GM23338 (cell line): ENCODE measurements around the gene VWA2. TPM values are rescaled to one million over a fixed set of nuclear protein-coding genes. Genes with fewer than 3 reads are reported as not detected.

Source experiments
- ATAC-seq: fragments of 200-7000 bp; cut with Tn5 transposase; 3 replicates; pipeline ENCODE4 v1.9.1; 2020
- DNase-seq: peaks from one replicate; pipeline ENCODE4 v3.0.0-alpha.2; 2015; ENCODE audit warnings: low spot score
- H2AFZ ChIP-seq: fragments of 200-600 bp; sonication (generic); 2 replicates; pipeline ENCODE4 v1.8.0; 2016; ENCODE audit warnings: antibody characterized with exemption, mild to moderate bottlenecking, moderate library complexity
- H3F3A ChIP-seq: fragments of 200-600 bp; sonication (generic); replicated peaks from 2 replicates; pipeline ENCODE4 v1.8.0; 2017; ENCODE audit warnings: antibody characterized with exemption, mixed run types, low read depth
- H3K27ac ChIP-seq: fragments of 200-600 bp; sonication (generic); 2 replicates; pipeline ENCODE4 v1.6.1; 2016; ENCODE audit warnings: low read depth
- H3K27me3 ChIP-seq: fragments of 200-600 bp; sonication (generic); 2 replicates; pipeline ENCODE4 v1.8.0; 2016; ENCODE audit warnings: mild to moderate bottlenecking, mixed run types, moderate library complexity; ENCODE audit not compliant: insufficient read depth
- H3K36me3 ChIP-seq: fragments of 200-600 bp; sonication (generic); 2 replicates; pipeline ENCODE4 v1.8.0; 2016; ENCODE audit warnings: mild to moderate bottlenecking; ENCODE audit not compliant: insufficient read depth
- H3K4me1 ChIP-seq: fragments of 200-600 bp; sonication (generic); 2 replicates; pipeline ENCODE4 v1.8.0; 2016; ENCODE audit warnings: mild to moderate bottlenecking, moderate library complexity; ENCODE audit not compliant: insufficient read depth
- H3K4me2 ChIP-seq: fragments of 200-600 bp; sonication (generic); 2 replicates; pipeline ENCODE4 v1.7.1; 2017; ENCODE audit warnings: mixed run types
- H3K4me3 ChIP-seq: fragments of 200-600 bp; sonication (generic); 2 replicates; pipeline ENCODE4 v1.6.1; 2016; ENCODE audit warnings: mixed run types
- H3K79me2 ChIP-seq: fragments of 200-600 bp; sonication (generic); replicated peaks from 2 replicates; pipeline ENCODE4 v1.8.0; 2017; ENCODE audit warnings: mild to moderate bottlenecking; ENCODE audit not compliant: insufficient read depth
- H3K9me2 ChIP-seq: fragments of 200-600 bp; sonication (generic); 2 replicates; pipeline ENCODE4 v1.8.0; 2017; ENCODE audit not compliant: insufficient read depth
- H4K20me1 ChIP-seq: fragments of 200-600 bp; sonication (generic); replicated peaks from 2 replicates; pipeline ENCODE4 v1.8.0; 2017; ENCODE audit warnings: mild to moderate bottlenecking; ENCODE audit not compliant: insufficient read depth
- H3K27ac Mint-ChIP-seq: 2 replicates; pipeline ENCODE4 v1.8.0; 2020; ENCODE audit warnings: inconsistent platforms, mild to moderate bottlenecking, moderate library complexity, mixed read lengths
- H3K27me3 Mint-ChIP-seq: 3 replicates; pipeline ENCODE4 v1.8.0; 2022; ENCODE audit warnings: low read depth, mild to moderate bottlenecking, moderate library complexity, mixed read lengths, inconsistent platforms; ENCODE audit not compliant: insufficient read depth, poor library complexity
- H3K36me3 Mint-ChIP-seq: 3 replicates; pipeline ENCODE4 v1.8.0; 2021; ENCODE audit warnings: low read depth, mild to moderate bottlenecking, inconsistent platforms, moderate library complexity, mixed read lengths
- H3K4me1 Mint-ChIP-seq: 3 replicates; pipeline ENCODE4 v1.8.0; 2020; ENCODE audit warnings: mild to moderate bottlenecking, inconsistent platforms, mixed read lengths
- H3K4me3 Mint-ChIP-seq: 3 replicates; pipeline ENCODE4 v1.8.0; 2021; ENCODE audit warnings: moderate library complexity, mild to moderate bottlenecking, inconsistent platforms, mixed read lengths
- H3K9me3 Mint-ChIP-seq: 3 replicates; pipeline ENCODE4 v1.8.0; 2020; ENCODE audit warnings: moderate library complexity, mild to moderate bottlenecking, inconsistent platforms, mixed read lengths
- CREB1 ChIP-seq: fragments of 250-450 bp; sonication (Bioruptor Pico); IDR thresholded peaks from 2 replicates; pipeline ENCODE4 v1.5.0; 2020; ENCODE audit warnings: low read depth, mild to moderate bottlenecking, moderate library complexity
- EZH2 ChIP-seq: fragments of 200-600 bp; sonication (generic); IDR thresholded peaks from one replicate; pipeline ENCODE4 v1.8.0; 2017; ENCODE audit warnings: antibody characterized with exemption, mild to moderate bottlenecking, low read depth; ENCODE audit not compliant: unreplicated experiment
- EZH2phosphoT487 ChIP-seq: fragments of 200-600 bp; sonication (generic); IDR thresholded peaks from one replicate; pipeline ENCODE4 v1.8.1; 2018; ENCODE audit warnings: antibody characterized with exemption; ENCODE audit not compliant: unreplicated experiment
- JUNB ChIP-seq: IDR thresholded peaks from one replicate; pipeline ENCODE4 v1.6.1; 2016; ENCODE audit warnings: antibody characterized with exemption; ENCODE audit not compliant: unreplicated experiment
- NANOG ChIP-seq: IDR thresholded peaks from 2 replicates; pipeline ENCODE4 v1.6.1; 2016; ENCODE audit warnings: antibody characterized with exemption, borderline replicate concordance
- POLR2AphosphoS5 ChIP-seq: IDR thresholded peaks from 2 replicates; pipeline ENCODE4 v1.6.1; 2016; ENCODE audit warnings: antibody characterized with exemption, low read depth
- REST ChIP-seq: IDR thresholded peaks from one replicate; pipeline ENCODE4 v1.6.1; 2018; ENCODE audit warnings: antibody characterized with exemption; ENCODE audit not compliant: unreplicated experiment
- STAT1 ChIP-seq: IDR thresholded peaks from one replicate; pipeline ENCODE4 v1.6.1; 2016; ENCODE audit warnings: antibody characterized with exemption; ENCODE audit not compliant: unreplicated experiment
- ZNF114 ChIP-seq: fragments of 250-450 bp; sonication (Bioruptor Pico); IDR thresholded peaks from 2 replicates; pipeline ENCODE4 v1.5.0; 2020; ENCODE audit warnings: mild to moderate bottlenecking, moderate library complexity
- ZNF331 ChIP-seq: fragments of 250-450 bp; sonication (Bioruptor Pico); IDR thresholded peaks from 2 replicates; pipeline ENCODE4 v1.5.0; 2020; ENCODE audit warnings: low read depth, mild to moderate bottlenecking, moderate library complexity
- ZNF462 ChIP-seq: fragments of 250-450 bp; sonication (Bioruptor Pico); IDR thresholded peaks from 2 replicates; pipeline ENCODE4 v1.5.0; 2020; ENCODE audit warnings: mild to moderate bottlenecking, moderate library complexity
- polyA plus RNA-seq: library from polyadenylated mRNA; unstranded; fragments of >200 nt; fragmentation: Nextera tagmentation; extraction: Ambion mirVana; gene quantifications from 2 replicates; pipeline ENCODE4 v1.2.1, GENCODE V29; 2016
- total RNA-seq: library from RNA; depleted of rRNA; stranded (reverse); fragments of >200 nt; shearing (Covaris generic); gene quantifications from 2 replicates; pipeline ENCODE4 v1.2.3, GENCODE V29; 2014
- TF ChIP-seq, protein P1 (sequence below), 2 experiments: fragments of 200-600 bp in 1 of 2; sonication (generic) in 1 of 2; conservative IDR thresholded peaks; 2 replicates each; pipeline versions ENCODE4 v1.5.1 to v1.6.1; 2016 to 2017; ENCODE audit warnings: antibody characterized with exemption in 2 of 2, low read depth in 2 of 2, mild to moderate bottlenecking in 2 of 2, moderate library complexity in 1 of 2
- TF ChIP-seq, protein P2 (sequence below): IDR thresholded peaks from 2 replicates; pipeline ENCODE4 v1.6.1; 2016; ENCODE audit warnings: antibody characterized with exemption

VWA2 gene
- total and polyA plus RNA-seq, 2 experiments from 2014 or later = 0.48 to 3.7 TPM

DNA sequence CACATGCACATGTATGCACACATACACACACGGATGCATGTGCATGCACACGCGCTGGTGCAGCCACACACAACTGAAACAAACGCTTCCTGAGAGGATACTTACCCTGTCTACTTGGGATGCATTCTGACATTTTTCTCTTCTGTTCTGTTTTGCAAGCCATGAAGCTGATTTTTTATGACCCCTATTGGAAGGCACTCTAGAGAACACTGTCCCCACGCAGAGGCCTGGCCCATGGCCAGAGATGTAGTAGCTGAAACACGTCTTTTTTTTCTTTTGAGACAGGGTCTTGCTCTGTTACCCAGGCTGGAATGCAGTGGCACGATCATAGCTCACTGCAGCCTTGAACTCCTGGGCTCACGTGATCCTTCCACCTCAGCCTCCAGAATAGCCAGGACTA lies 47.9 kb downstream of the VWA2 start:
- Histone ChIP-seq H3K27me3 (no peaks in the 10 kb centered on the region), H3K4me2 (no peak overlapping the region), H3F3A (no peaks in the 10 kb centered on the region), H3K9me2 (no peaks in the 10 kb centered on the region), H2AFZ (no peak overlapping the region), H3K36me3 (no peaks in the 10 kb centered on the region), H3K79me2 (no peaks in the 10 kb centered on the region), H4K20me1 (no peaks in the 10 kb centered on the region), H3K27ac (no peak overlapping the region), H3K4me3 (no peak overlapping the region), H3K4me1 (no peaks in the 10 kb centered on the region)
- ATAC-seq (no peak), DNase-seq (no peak)
- no peak for TF ChIP-seq REST
- no peak for TF ChIP-seq JUNB
- no peak for TF ChIP-seq EZH2
- TF ChIP-seq STAT1 = no peak
- TF ChIP-seq ZNF114 (CRISPR knock-in tag) = no peak
- TF ChIP-seq POLR2AphosphoS5 = no peak
- no peak for TF ChIP-seq EZH2phosphoT487
- TF ChIP-seq, protein P1, sequence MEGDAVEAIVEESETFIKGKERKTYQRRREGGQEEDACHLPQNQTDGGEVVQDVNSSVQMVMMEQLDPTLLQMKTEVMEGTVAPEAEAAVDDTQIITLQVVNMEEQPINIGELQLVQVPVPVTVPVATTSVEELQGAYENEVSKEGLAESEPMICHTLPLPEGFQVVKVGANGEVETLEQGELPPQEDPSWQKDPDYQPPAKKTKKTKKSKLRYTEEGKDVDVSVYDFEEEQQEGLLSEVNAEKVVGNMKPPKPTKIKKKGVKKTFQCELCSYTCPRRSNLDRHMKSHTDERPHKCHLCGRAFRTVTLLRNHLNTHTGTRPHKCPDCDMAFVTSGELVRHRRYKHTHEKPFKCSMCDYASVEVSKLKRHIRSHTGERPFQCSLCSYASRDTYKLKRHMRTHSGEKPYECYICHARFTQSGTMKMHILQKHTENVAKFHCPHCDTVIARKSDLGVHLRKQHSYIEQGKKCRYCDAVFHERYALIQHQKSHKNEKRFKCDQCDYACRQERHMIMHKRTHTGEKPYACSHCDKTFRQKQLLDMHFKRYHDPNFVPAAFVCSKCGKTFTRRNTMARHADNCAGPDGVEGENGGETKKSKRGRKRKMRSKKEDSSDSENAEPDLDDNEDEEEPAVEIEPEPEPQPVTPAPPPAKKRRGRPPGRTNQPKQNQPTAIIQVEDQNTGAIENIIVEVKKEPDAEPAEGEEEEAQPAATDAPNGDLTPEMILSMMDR (conservative IDR thresholded peaks at IDR 0.05; ENCODE audit: low read depth in 2 of 2) = no peak
- TF ChIP-seq ZNF462 (CRISPR knock-in tag) = no peak
- no peak for TF ChIP-seq CREB1 (CRISPR knock-in tag)
- no peak for TF ChIP-seq ZNF331 (CRISPR knock-in tag)
- no peak for TF ChIP-seq NANOG
- TF ChIP-seq, protein P2, sequence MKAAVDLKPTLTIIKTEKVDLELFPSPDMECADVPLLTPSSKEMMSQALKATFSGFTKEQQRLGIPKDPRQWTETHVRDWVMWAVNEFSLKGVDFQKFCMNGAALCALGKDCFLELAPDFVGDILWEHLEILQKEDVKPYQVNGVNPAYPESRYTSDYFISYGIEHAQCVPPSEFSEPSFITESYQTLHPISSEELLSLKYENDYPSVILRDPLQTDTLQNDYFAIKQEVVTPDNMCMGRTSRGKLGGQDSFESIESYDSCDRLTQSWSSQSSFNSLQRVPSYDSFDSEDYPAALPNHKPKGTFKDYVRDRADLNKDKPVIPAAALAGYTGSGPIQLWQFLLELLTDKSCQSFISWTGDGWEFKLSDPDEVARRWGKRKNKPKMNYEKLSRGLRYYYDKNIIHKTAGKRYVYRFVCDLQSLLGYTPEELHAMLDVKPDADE = no peak
- Mint-ChIP-seq H3K4me1 (no peaks in the 10 kb centered on the region), H3K27ac (no peak overlapping the region), H3K4me3 (no peak overlapping the region), H3K36me3 (no peaks in the 10 kb centered on the region), H3K27me3 (peaks cover 4% of the 10 kb centered on the region), H3K9me3 (no peaks in the 10 kb centered on the region)
